Neural progenitor cell (in vitro differentiated cells): ENCODE measurements around the gene CFAP74. TPM values are rescaled to one million over a fixed set of nuclear protein-coding genes. Genes with fewer than 3 reads are reported as not detected.

Experiments
- DNase-seq: peaks from one replicate; pipeline ENCODE4 v3.0.0-alpha.2; 2016; ENCODE audit warnings: low spot score
- H2AFZ ChIP-seq: fragments of 200-600 bp; sonication (generic); replicated peaks from 2 replicates; pipeline ENCODE4 v1.6.1; 2016; ENCODE audit warnings: antibody characterized with exemption
- H3F3A ChIP-seq: fragments of 200-600 bp; sonication (generic); 2 replicates; pipeline ENCODE4 v1.6.1; 2016; ENCODE audit warnings: antibody characterized with exemption, low read depth
- H3K27ac ChIP-seq: fragments of 200-600 bp; sonication (generic); 2 replicates; pipeline ENCODE4 v1.5.1; 2016; ENCODE audit warnings: mild to moderate bottlenecking
- H3K27me3 ChIP-seq: fragments of 200-600 bp; sonication (generic); 2 replicates; pipeline ENCODE4 v1.6.1; 2016; ENCODE audit warnings: mild to moderate bottlenecking, moderate library complexity
- H3K36me3 ChIP-seq: fragments of 200-600 bp; sonication (generic); 2 replicates; pipeline ENCODE4 v1.5.1; 2016
- H3K4me1 ChIP-seq: fragments of 200-600 bp; sonication (generic); 2 replicates; pipeline ENCODE4 v1.6.1; 2016; ENCODE audit warnings: mixed run types
- H3K4me2 ChIP-seq: fragments of 200-600 bp; sonication (generic); 2 replicates; pipeline ENCODE4 v1.6.1; 2016
- H3K4me3 ChIP-seq: fragments of 200-600 bp; sonication (generic); 2 replicates; pipeline ENCODE4 v1.5.1; 2016
- H3K79me2 ChIP-seq: fragments of 200-600 bp; sonication (generic); 2 replicates; pipeline ENCODE4 v1.6.1; 2016; ENCODE audit warnings: low read depth
- H3K9ac ChIP-seq: fragments of 200-600 bp; sonication (generic); 2 replicates; pipeline ENCODE4 v1.6.1; 2016
- H3K9me3 ChIP-seq: fragments of 200-600 bp; sonication (generic); 2 replicates; pipeline ENCODE4 v1.5.1; 2016; ENCODE audit warnings: low read depth
- H4K20me1 ChIP-seq: fragments of 200-600 bp; sonication (generic); 2 replicates; pipeline ENCODE4 v1.6.1; 2016; ENCODE audit warnings: low read depth
- H3K27ac Mint-ChIP-seq: 3 replicates; pipeline ENCODE4 v1.8.0; 2021; ENCODE audit warnings: mixed read lengths
- H3K27me3 Mint-ChIP-seq: 2 replicates; pipeline ENCODE4 v1.8.0; 2022; ENCODE audit warnings: low read depth, mild to moderate bottlenecking, inconsistent platforms, moderate library complexity, mixed read lengths; ENCODE audit not compliant: insufficient read depth
- H3K36me3 Mint-ChIP-seq: 3 replicates; pipeline ENCODE4 v1.8.0; 2021; ENCODE audit warnings: mixed read lengths
- H3K4me1 Mint-ChIP-seq: 3 replicates; pipeline ENCODE4 v1.8.0; 2021; ENCODE audit warnings: mixed read lengths
- H3K4me3 Mint-ChIP-seq: 3 replicates; pipeline ENCODE4 v1.8.0; 2021; ENCODE audit warnings: mild to moderate bottlenecking, moderate library complexity, mixed read lengths
- H3K9me3 Mint-ChIP-seq: 3 replicates; pipeline ENCODE4 v1.8.0; 2020; ENCODE audit warnings: mixed read lengths
- CTCF ChIP-seq: fragments of 200-600 bp; sonication (generic); IDR thresholded peaks from 2 replicates; pipeline ENCODE4 v1.5.1; 2017; ENCODE audit warnings: antibody characterized with exemption, mild to moderate bottlenecking
- EZH2 ChIP-seq: fragments of 200-600 bp; sonication (generic); IDR thresholded peaks from 2 replicates; pipeline ENCODE4 v1.6.1; 2017; ENCODE audit warnings: antibody characterized with exemption, mild to moderate bottlenecking, moderate library complexity
- EZH2phosphoT487 ChIP-seq: fragments of 200-600 bp; sonication (generic); IDR thresholded peaks from 2 replicates; pipeline ENCODE4 v1.6.1; 2017; ENCODE audit warnings: antibody characterized with exemption
- total RNA-seq: library from RNA; depleted of rRNA; stranded (reverse); fragments of >200 nt; gene quantifications from 2 replicates; pipeline ENCODE4 v1.2.3, GENCODE V29; 2015; ENCODE audit warnings: low replicate concordance

The CFAP74 gene
- total RNA-seq, 1 donor from 2014 or later: not detected

GRCh38 chr1:1901641-1902294 is 101.8 kb downstream of the CFAP74 start:
- H3K27ac Mint-ChIP-seq: no peak overlapping the region

GRCh38 chr1:1900883-1901640 is 102.5 kb downstream of the CFAP74 start:
- no peak overlapping the region for H3K27ac ChIP-seq
- Mint-ChIP-seq H3K27me3 (peaks cover 9% of the 10 kb centered on the region), H3K9me3 (peaks cover 5% of the 10 kb centered on the region), H3K4me1 (peaks cover 3% of the 10 kb centered on the region), H3K4me3 (peak overlapping the region; percentile 33), H3K27ac (peak overlapping the region; percentile 6), H3K36me3 (no peaks in the 10 kb centered on the region)
- no peak overlapping the region for H3K9ac ChIP-seq
- H3K4me2 ChIP-seq: no peak overlapping the region
- peaks cover 17% of the 10 kb centered on the region for H3F3A ChIP-seq
- no peaks in the 10 kb centered on the region for H4K20me1 ChIP-seq
- no peak for DNase-seq
- H3K79me2 ChIP-seq: no peaks in the 10 kb centered on the region
- no peaks in the 10 kb centered on the region for H3K27me3 ChIP-seq
- no peak overlapping the region for H3K4me3 ChIP-seq
- no peaks in the 10 kb centered on the region for H3K4me1 ChIP-seq
- H3K9me3 ChIP-seq: no peaks in the 10 kb centered on the region
- TF ChIP-seq EZH2 (no peak), CTCF (no peak), EZH2phosphoT487 (no peak)
- no peak overlapping the region for H2AFZ ChIP-seq
- no peaks in the 10 kb centered on the region for H3K36me3 ChIP-seq

More at GRCh38 chr1:1901641-1902294, 101.8 kb downstream of the CFAP74 start:
- Histone ChIP-seq H3K27ac (no peak overlapping the region), H3K9ac (no peak overlapping the region), H3K27me3 (no peaks in the 10 kb centered on the region), H3K36me3 (no peaks in the 10 kb centered on the region), H2AFZ (no peak overlapping the region), H3K4me3 (no peak overlapping the region), H3K9me3 (no peaks in the 10 kb centered on the region), H3F3A (peaks cover 18% of the 10 kb centered on the region), H4K20me1 (no peaks in the 10 kb centered on the region), H3K4me1 (no peaks in the 10 kb centered on the region), H3K4me2 (no peak overlapping the region), H3K79me2 (no peaks in the 10 kb centered on the region)
- H3K36me3 Mint-ChIP-seq: no peaks in the 10 kb centered on the region
- peaks cover 5% of the 10 kb centered on the region for H3K9me3 Mint-ChIP-seq
- TF ChIP-seq CTCF: no peak
- no peak for TF ChIP-seq EZH2phosphoT487
- TF ChIP-seq EZH2: no peak
- peaks cover 6% of the 10 kb centered on the region for H3K4me1 Mint-ChIP-seq
- no peak overlapping the region for H3K4me3 Mint-ChIP-seq
- peaks cover 11% of the 10 kb centered on the region for H3K27me3 Mint-ChIP-seq
- DNase-seq: no peak

- no peaks in the 10 kb centered on the region for H3K36me3 Mint-ChIP-seq
Observed at GRCh38 chr1:1899967-1900327, 103.6 kb downstream of the CFAP74 start.

More at GRCh38 chr1:1899967-1900327, 103.6 kb downstream of the CFAP74 start:
- H3K27ac ChIP-seq: no peak overlapping the region
- Mint-ChIP-seq H3K9me3 (peaks cover 5% of the 10 kb centered on the region), H3K27me3 (peaks cover 8% of the 10 kb centered on the region), H3K4me3 (no peak overlapping the region), H3K4me1 (peaks cover 8% of the 10 kb centered on the region), H3K27ac (no peak overlapping the region)
- H2AFZ ChIP-seq: no peak overlapping the region
- TF ChIP-seq EZH2 (no peak), CTCF (no peak), EZH2phosphoT487 (no peak)
- no peaks in the 10 kb centered on the region for H3K79me2 ChIP-seq
- no peaks in the 10 kb centered on the region for H3K27me3 ChIP-seq
- no peak overlapping the region for H3K4me2 ChIP-seq
- no peaks in the 10 kb centered on the region for H4K20me1 ChIP-seq
- H3K4me3 ChIP-seq: no peak overlapping the region
- H3K9ac ChIP-seq: no peak overlapping the region
- H3K36me3 ChIP-seq: no peaks in the 10 kb centered on the region
- peaks cover 5% of the 10 kb centered on the region for H3K4me1 ChIP-seq
- DNase-seq: no peak
- H3K9me3 ChIP-seq: no peaks in the 10 kb centered on the region
- peaks cover 12% of the 10 kb centered on the region for H3F3A ChIP-seq
